ENCODE results near the gene ARHGEF11.

Gene ARHGEF11

DNA sequence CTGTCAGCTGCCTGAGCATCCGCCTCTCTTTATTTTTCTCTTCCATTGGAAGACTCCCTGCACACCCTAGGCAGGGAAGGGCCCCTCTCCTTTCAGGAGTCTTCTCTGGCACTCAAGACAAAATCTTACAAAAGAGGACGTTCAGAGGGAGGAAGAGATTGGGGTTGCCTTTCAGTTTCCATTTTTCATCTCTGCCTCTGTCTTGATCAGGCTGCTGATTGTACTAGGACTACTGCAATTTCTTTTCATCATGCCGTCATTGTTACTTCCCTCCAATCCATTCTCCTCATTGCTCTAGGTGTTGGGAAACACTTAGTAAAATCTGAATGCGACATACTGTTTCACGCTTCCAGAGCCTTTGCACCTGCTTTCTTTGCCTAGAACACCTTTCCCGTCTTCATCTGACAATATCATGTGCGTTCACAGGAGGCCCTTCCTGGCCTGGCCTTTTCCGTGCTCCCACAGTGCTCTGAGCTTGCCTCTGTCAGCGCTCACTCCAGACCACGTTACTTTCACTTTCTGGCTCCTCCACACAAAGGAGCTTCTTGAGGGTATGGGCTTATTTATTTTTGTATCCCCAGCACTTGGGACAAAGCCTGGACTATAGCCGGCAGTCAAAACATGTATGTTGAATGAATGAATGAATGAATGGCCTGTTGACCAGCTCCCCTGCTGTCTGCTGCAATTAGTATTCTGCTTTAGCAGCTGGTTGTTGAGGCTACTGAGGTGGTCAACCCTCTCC, 114.2 kb downstream of the ARHGEF11 start:
- Histone ChIP-seq H4K20me1 (ENCODE audit: insufficient read depth, low read length) (no peaks in the 10 kb centered on the region), H3K36me3 (ENCODE audit: insufficient read depth, low read length) (no peaks in the 10 kb centered on the region), H3K4me1 (ENCODE audit: insufficient read depth, low read length) (no peaks in the 10 kb centered on the region), H2AFZ (ENCODE audit: low read depth, low read length) (no peak overlapping the region), H3K79me2 (ENCODE audit: insufficient read depth, low read length) (no peaks in the 10 kb centered on the region), H3K4me3 (ENCODE audit: low read depth in 1 of 2, low read length in 2 of 2) (no peak overlapping the region), H3K27ac (ENCODE audit: low read length) (no peak overlapping the region), H3K4me2 (ENCODE audit: insufficient read depth, low read length) (no peak overlapping the region), H3K9ac (ENCODE audit: low read depth, low read length) (no peak overlapping the region), H3K27me3 (ENCODE audit: insufficient read depth, low read length, poor library complexity) (peaks cover 26% of the 10 kb centered on the region), H3K9me3 (ENCODE audit: insufficient read depth, low read length, severe bottlenecking) (no peaks in the 10 kb centered on the region)
- DNase-seq (no peak), ATAC-seq (ENCODE audit: insufficient read depth, low read depth) (peak; percentile 44; the same call in 1 of the 3 replicates)
- no peak for TF ChIP-seq EZH2 (IDR thresholded peaks at IDR 0.05; ENCODE audit: borderline replicate concordance, low read depth, low read length, severe bottlenecking)
- TF ChIP-seq, protein P1, sequence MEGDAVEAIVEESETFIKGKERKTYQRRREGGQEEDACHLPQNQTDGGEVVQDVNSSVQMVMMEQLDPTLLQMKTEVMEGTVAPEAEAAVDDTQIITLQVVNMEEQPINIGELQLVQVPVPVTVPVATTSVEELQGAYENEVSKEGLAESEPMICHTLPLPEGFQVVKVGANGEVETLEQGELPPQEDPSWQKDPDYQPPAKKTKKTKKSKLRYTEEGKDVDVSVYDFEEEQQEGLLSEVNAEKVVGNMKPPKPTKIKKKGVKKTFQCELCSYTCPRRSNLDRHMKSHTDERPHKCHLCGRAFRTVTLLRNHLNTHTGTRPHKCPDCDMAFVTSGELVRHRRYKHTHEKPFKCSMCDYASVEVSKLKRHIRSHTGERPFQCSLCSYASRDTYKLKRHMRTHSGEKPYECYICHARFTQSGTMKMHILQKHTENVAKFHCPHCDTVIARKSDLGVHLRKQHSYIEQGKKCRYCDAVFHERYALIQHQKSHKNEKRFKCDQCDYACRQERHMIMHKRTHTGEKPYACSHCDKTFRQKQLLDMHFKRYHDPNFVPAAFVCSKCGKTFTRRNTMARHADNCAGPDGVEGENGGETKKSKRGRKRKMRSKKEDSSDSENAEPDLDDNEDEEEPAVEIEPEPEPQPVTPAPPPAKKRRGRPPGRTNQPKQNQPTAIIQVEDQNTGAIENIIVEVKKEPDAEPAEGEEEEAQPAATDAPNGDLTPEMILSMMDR (IDR thresholded peaks at IDR 0.05; ENCODE audit: borderline replicate concordance, extremely low read depth, low read length, poor library complexity, severe bottlenecking): no peak

DNA sequence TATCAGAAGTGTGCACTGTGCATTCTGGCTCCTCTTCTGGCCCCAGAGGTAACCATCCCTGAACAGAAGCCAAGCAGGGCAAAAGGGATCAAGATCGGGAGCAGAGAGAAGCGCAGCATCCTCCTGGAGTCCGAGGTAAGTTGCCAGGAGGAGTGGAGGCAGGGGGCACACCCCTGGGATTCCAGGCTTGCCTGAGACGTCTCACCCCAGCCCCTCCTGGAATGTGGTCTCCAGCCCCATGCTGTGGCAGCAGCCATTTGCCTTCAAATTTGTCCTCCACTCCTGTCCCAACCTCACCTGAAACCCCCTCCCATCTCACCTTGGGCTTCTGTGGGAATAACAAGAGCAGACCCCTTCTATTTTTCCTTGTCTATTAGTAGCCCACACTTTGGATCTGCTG, 115.1 kb downstream of the ARHGEF11 start:
- Histone ChIP-seq H4K20me1 (ENCODE audit: insufficient read depth, low read length) (no peaks in the 10 kb centered on the region), H3K27me3 (ENCODE audit: insufficient read depth, low read length, poor library complexity) (peaks cover 26% of the 10 kb centered on the region), H3K4me1 (ENCODE audit: insufficient read depth, low read length) (no peaks in the 10 kb centered on the region), H3K36me3 (ENCODE audit: insufficient read depth, low read length) (no peaks in the 10 kb centered on the region), H2AFZ (ENCODE audit: low read depth, low read length) (no peak overlapping the region), H3K27ac (ENCODE audit: low read length) (no peak overlapping the region), H3K9ac (ENCODE audit: low read depth, low read length) (no peak overlapping the region), H3K4me3 (ENCODE audit: low read depth in 1 of 2, low read length in 2 of 2) (no peak overlapping the region), H3K79me2 (ENCODE audit: insufficient read depth, low read length) (no peaks in the 10 kb centered on the region), H3K9me3 (ENCODE audit: insufficient read depth, low read length, severe bottlenecking) (no peaks in the 10 kb centered on the region), H3K4me2 (ENCODE audit: insufficient read depth, low read length) (no peak overlapping the region)
- ATAC-seq (ENCODE audit: insufficient read depth, low read depth) (no peak), DNase-seq (no peak)
- TF ChIP-seq EZH2 (IDR thresholded peaks at IDR 0.05; ENCODE audit: borderline replicate concordance, low read depth, low read length, severe bottlenecking): no peak
- TF ChIP-seq, protein P1 (IDR thresholded peaks at IDR 0.05; ENCODE audit: borderline replicate concordance, extremely low read depth, low read length, poor library complexity, severe bottlenecking): no peak

DNA sequence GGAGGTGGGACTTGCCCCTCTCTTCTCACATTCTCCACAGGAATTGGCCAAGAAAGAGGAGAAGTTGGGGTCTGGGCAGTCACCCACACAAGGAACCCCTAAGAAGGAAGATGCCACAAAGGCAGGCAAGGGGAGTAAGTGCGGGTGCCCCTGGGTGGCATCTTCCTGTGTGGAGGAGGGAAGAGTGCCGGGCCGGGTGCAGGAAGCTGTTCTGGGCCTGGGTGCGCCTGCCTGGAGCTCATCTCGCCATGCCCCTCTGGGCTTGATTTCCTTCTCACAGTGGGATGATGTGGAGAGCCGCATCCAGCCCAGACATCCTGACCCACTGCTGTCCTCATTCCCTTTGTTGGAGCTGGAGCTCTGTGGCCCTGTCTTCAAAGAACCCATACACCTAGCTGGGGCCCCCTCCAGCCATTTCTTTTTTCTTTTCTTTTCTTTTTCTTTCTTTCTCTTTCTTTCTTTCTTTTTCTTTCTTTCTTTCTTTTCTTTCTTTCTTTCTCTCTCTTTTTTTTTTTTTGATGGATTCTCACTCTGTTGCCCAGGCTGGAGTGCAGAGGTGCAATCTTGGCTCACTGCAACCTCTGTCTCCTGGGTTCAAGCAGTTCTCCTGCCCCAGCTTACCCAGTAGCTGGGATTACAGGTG, 115.8 kb downstream of the ARHGEF11 start:
- ATAC-seq (ENCODE audit: insufficient read depth, low read depth) (no peak), DNase-seq (no peak)
- no peak overlapping the region for H3K27ac ChIP-seq (ENCODE audit: low read length)
- H2AFZ ChIP-seq (ENCODE audit: low read depth, low read length): no peak overlapping the region
- no peaks in the 10 kb centered on the region for H3K79me2 ChIP-seq (ENCODE audit: insufficient read depth, low read length)
- H3K27me3 ChIP-seq (ENCODE audit: insufficient read depth, low read length, poor library complexity): peaks cover 30% of the 10 kb centered on the region
- H3K4me3 ChIP-seq (ENCODE audit: low read depth in 1 of 2, low read length in 2 of 2): no peak overlapping the region
- no peaks in the 10 kb centered on the region for H3K9me3 ChIP-seq (ENCODE audit: insufficient read depth, low read length, severe bottlenecking)
- no peak overlapping the region for H3K9ac ChIP-seq (ENCODE audit: low read depth, low read length)
- no peaks in the 10 kb centered on the region for H3K4me1 ChIP-seq (ENCODE audit: insufficient read depth, low read length)
- H3K4me2 ChIP-seq (ENCODE audit: insufficient read depth, low read length): no peak overlapping the region
- H4K20me1 ChIP-seq (ENCODE audit: insufficient read depth, low read length): peaks cover 4% of the 10 kb centered on the region; the same call in 1 of the 2 replicates
- no peaks in the 10 kb centered on the region for H3K36me3 ChIP-seq (ENCODE audit: insufficient read depth, low read length)
- TF ChIP-seq EZH2 (IDR thresholded peaks at IDR 0.05; ENCODE audit: borderline replicate concordance, low read depth, low read length, severe bottlenecking): no peak
- TF ChIP-seq, protein P1 (IDR thresholded peaks at IDR 0.05; ENCODE audit: borderline replicate concordance, extremely low read depth, low read length, poor library complexity, severe bottlenecking): no peak

Measured in DND-41 (cell line).